Stomach (tissue), 4 donors: ENCODE results near the gene NTRK2.

Source experiments
- EP300 ChIP-seq: sonication (generic); formaldehyde crosslinking; IDR thresholded peaks from one replicate; pipeline ENCODE4 v1.6.1; 2017; ENCODE audit warnings: antibody characterized with exemption
- POLR2A ChIP-seq, 4 donors: fragments of 450-650 bp; IDR thresholded peaks; one replicate each; pipeline ENCODE4 v1.6.1; 2016; ENCODE audit warnings: antibody characterized with exemption in 4 of 4, control low read depth in 2 of 4, mild to moderate bottlenecking in 1 of 4, moderate library complexity in 1 of 4
- TF ChIP-seq, protein P1 (sequence below), 7 experiments: fragments of 450-650 bp in 4 of 7; fragments of 200-600 bp in 3 of 7; sonication (generic) in 3 of 7; IDR thresholded peaks; one replicate each; pipeline ENCODE4 v1.5.1; 2016 to 2019; ENCODE audit warnings: antibody characterized with exemption in 7 of 7, control low read depth in 2 of 7, mild to moderate bottlenecking in 1 of 7

DNA sequence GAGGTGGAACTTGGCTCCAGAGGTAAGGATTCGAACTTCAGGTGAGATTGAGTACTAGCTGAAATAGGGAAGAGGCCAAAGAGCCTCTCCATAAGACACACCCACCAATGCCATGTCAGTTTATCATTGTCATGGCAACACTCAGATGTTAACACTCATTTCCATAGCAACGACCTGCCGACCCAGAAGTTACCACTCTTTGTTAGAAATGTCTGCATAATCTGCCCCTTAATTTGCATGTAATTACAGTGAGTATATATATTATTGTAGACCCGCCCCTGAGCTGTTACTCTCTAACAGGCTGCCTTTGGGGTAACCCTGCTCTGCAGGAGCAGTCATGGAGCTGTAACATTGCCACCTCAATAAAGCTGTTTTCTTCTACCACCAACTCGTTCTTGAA, 10.2 kb upstream of the NTRK2 start:
- TF ChIP-seq POLR2A (IDR thresholded peaks at IDR 0.05) (no peak), EP300 (no peak)
- TF ChIP-seq, protein P1, sequence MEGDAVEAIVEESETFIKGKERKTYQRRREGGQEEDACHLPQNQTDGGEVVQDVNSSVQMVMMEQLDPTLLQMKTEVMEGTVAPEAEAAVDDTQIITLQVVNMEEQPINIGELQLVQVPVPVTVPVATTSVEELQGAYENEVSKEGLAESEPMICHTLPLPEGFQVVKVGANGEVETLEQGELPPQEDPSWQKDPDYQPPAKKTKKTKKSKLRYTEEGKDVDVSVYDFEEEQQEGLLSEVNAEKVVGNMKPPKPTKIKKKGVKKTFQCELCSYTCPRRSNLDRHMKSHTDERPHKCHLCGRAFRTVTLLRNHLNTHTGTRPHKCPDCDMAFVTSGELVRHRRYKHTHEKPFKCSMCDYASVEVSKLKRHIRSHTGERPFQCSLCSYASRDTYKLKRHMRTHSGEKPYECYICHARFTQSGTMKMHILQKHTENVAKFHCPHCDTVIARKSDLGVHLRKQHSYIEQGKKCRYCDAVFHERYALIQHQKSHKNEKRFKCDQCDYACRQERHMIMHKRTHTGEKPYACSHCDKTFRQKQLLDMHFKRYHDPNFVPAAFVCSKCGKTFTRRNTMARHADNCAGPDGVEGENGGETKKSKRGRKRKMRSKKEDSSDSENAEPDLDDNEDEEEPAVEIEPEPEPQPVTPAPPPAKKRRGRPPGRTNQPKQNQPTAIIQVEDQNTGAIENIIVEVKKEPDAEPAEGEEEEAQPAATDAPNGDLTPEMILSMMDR (IDR thresholded peaks at IDR 0.05), result no peak
